Gastrocnemius medialis (tissue), 4 donors: ENCODE results near the gene TMEM132A.

Source experiments
- CTCF ChIP-seq, 5 experiments: fragments of 450-650 bp in 3 of 5; fragments of 200-600 bp in 2 of 5; sonication (generic) in 2 of 5; IDR thresholded peaks in 4 of 5; conservative IDR thresholded peaks in 1 of 5; 1 replicate in 4 of 5; 2 replicates in 1 of 5; pipeline ENCODE4 v1.5.1; 2016 to 2019; ENCODE audit warnings: antibody characterized with exemption in 5 of 5, mild to moderate bottlenecking in 3 of 5, moderate library complexity in 3 of 5
- POLR2A ChIP-seq, 2 donors: fragments of 450-650 bp; IDR thresholded peaks; one replicate each; pipeline ENCODE4 v1.6.1; 2017; ENCODE audit warnings: antibody characterized with exemption in 2 of 2, mild to moderate bottlenecking in 2 of 2, moderate library complexity in 2 of 2

DNA sequence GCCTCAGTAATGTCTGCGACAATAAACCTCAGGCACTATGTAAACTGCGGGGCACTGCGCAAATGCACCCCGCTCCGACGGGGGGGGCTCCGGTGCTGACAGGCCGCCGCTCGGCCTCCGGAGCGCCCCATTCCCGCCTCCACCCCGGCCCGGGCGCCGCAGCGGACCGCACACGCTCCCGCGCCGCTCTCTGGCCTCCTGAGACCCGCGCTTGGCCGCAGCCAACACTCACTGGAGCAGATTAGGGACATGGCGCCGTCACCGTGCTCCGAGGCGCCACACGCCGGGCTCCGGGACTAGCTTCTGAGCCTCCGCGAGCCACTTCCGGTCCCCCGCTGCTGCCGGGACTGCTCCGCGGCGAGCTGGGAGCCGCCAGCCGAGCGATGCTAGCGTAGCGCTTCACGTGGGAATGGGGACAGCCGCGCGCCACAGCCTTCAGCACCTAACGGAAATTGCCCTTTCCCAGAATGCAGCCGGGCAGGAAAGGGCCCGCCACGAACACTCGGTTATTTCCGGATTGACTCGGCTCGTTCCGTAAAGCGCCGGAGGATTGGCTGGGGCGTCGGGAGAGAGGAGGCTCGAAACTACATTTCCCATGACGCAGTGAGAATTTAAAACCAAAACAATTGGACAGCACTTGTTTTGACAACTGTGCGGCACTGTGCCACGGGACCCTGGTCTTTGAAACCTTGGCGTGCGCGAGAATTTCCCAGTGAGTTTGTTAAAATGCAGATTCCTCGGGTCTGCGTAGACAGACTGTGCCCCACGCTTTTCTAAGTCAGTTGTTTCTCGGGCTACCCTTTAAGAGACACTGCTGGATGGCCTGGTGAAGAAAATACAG is 17.9 kb upstream of the TMEM132A start, which contains the start of gene PRPF19:
- TF ChIP-seq POLR2A (IDR thresholded peaks at IDR 0.05) (peak; percentile 81 to 88), CTCF (IDR thresholded peaks at IDR 0.05 in 4 of 5, conservative IDR thresholded peaks at IDR 0.05 in 1 of 5) (no peak)
